ENCODE measurements around the gene SH3PXD2B. TPM values are rescaled to one million over a fixed set of nuclear protein-coding genes. Genes with fewer than 3 reads are reported as not detected.

The SH3PXD2B gene
- total and polyA plus RNA-seq, 2 of the 4 experiments (the other 2 are of a cell fraction), result 8.2 to 14.4 TPM

- Histone ChIP-seq H3K4me2 (ENCODE audit: low read depth, low read length) (peak overlapping the region; percentile 97), H3K27ac (ENCODE audit: insufficient read depth, low read length) (peak overlapping the region; percentile 64), H3K56ac (ENCODE audit: extremely low read depth, insufficient read depth, low read length) (0 out of 2 replicates have a peak overlapping the region, but pooled peaks have one; percentile 24), H4K5ac (ENCODE audit: low read depth, low read length) (no peak overlapping the region), H4K20me1 (ENCODE audit: insufficient read depth, low read length) (peaks cover 55% of the 10 kb centered on the region), H2BK5ac (ENCODE audit: low read depth, low read length, poor library complexity, severe bottlenecking) (peak overlapping the region; percentile 75), H3K18ac (ENCODE audit: low read depth, low read length) (peak overlapping the region; percentile 42; the same call in 1 of the 2 replicates), H3K9me1 (ENCODE audit: insufficient read depth, low read length) (peaks cover 7% of the 10 kb centered on the region; the same call in 1 of the 2 replicates), H2AFZ (replicated peaks; ENCODE audit: low read length, poor library complexity) (peak overlapping the region; percentile 89), H3K9ac (ENCODE audit: low read depth, low read length) (peak overlapping the region; percentile 89), H4K91ac (ENCODE audit: insufficient read depth, low read depth, low read length) (peak overlapping the region; percentile 6; the same call in 1 of the 2 replicates), H3K4me3 (ENCODE audit: insufficient read depth, low read depth, low read length) (peak overlapping the region; percentile 85), H2AK5ac (ENCODE audit: low read depth, low read length) (no peak overlapping the region; the same call in 1 of the 2 replicates), H3K9me3 (ENCODE audit: control insufficient read depth, insufficient read depth, low read length) (no peaks in the 10 kb centered on the region), H3K14ac (replicated peaks; ENCODE audit: low read depth, low read length) (peak overlapping the region; percentile 82; the same call in 1 of the 2 replicates), H3K4me1 (ENCODE audit: control insufficient read depth, insufficient read depth, low read length) (peaks cover 3% of the 10 kb centered on the region), H3K4ac (ENCODE audit: low read depth, low read length) (peak overlapping the region; percentile 65), H3K27me3 (ENCODE audit: control insufficient read depth, insufficient read depth, low read length) (no peaks in the 10 kb centered on the region), H2BK120ac (ENCODE audit: low read depth, low read length) (no peak overlapping the region), H3K36me3 (ENCODE audit: control insufficient read depth, insufficient read depth, low read length) (no peaks in the 10 kb centered on the region), H2BK20ac (ENCODE audit: low read depth, low read length) (no peak overlapping the region), H2AK9ac (replicated peaks; ENCODE audit: low read depth, low read length, poor library complexity) (peak overlapping the region; percentile 80), H4K8ac (ENCODE audit: low read depth in 2 of 2, low read length in 2 of 2) (peak overlapping the region; percentile 26 to 43; a peak in 1 of 4 replicates), H3K79me1 (ENCODE audit: low read depth in 1 of 2, low read length in 2 of 2) (peaks cover 13 to 45% of the 10 kb centered on the region in 2 experiments), H2BK15ac (ENCODE audit: low read depth, low read length) (peak overlapping the region; percentile 61; the same call in 1 of the 3 replicates), H3K23ac (ENCODE audit: low read depth, low read length) (peak overlapping the region; percentile 80)
- dilution Hi-C loops (cut with HindIII; ENCODE audit: low sequenced_read_pairs, unreplicated experiment) (no loop called here), intact Hi-C loops (cut with micrococcal nuclease) (loop anchor here (2.0 to 5.0 kb wide), 5 partner anchors 75 to 660 kb away; partner anchors contain the start of gene STK10), in situ Hi-C loops (cut with MboI; ENCODE audit: low sequenced_read_pairs) (loop anchor here (10.0 to 25.0 kb wide), 2 partner anchors 178 to 870 kb away; partner anchors contain the start of gene FGF18)
- 0% methylated on average over 1 of the region's 13 CpGs; no CpG with 5 or more reads in 1 of the 2 experiments for WGBS, 2 experiments (ENCODE audit: extremely low coverage in 2 of 2, insufficient read length in 1 of 2)
- CTCF ChIA-PET, result interaction anchor here (0.6 to 2.4 kb wide), 8 partner anchors 11 to 119 kb away, joined by 3 to 6 read pairs (median 3); partner anchors contain the start of gene STK10
- DNase-seq, result peak; percentile 33
- ATAC-seq (ENCODE audit: low read depth), result no peak
- POLR2A ChIA-PET (ENCODE audit: unreplicated experiment), result interaction anchor here (0.7 to 1.0 kb wide), 2 partner anchors 9 to 170 kb away, joined by 3 read pairs; no protein-coding TSS in a partner anchor
- BruUV-seq (replicated peaks), result TSS peak; percentile 24
- TF ChIP-seq, protein P1, sequence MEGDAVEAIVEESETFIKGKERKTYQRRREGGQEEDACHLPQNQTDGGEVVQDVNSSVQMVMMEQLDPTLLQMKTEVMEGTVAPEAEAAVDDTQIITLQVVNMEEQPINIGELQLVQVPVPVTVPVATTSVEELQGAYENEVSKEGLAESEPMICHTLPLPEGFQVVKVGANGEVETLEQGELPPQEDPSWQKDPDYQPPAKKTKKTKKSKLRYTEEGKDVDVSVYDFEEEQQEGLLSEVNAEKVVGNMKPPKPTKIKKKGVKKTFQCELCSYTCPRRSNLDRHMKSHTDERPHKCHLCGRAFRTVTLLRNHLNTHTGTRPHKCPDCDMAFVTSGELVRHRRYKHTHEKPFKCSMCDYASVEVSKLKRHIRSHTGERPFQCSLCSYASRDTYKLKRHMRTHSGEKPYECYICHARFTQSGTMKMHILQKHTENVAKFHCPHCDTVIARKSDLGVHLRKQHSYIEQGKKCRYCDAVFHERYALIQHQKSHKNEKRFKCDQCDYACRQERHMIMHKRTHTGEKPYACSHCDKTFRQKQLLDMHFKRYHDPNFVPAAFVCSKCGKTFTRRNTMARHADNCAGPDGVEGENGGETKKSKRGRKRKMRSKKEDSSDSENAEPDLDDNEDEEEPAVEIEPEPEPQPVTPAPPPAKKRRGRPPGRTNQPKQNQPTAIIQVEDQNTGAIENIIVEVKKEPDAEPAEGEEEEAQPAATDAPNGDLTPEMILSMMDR (conservative IDR thresholded peaks at IDR 0.05; ENCODE audit: low read depth, low read length), result no peak
- TF ChIP-seq, protein P2, sequence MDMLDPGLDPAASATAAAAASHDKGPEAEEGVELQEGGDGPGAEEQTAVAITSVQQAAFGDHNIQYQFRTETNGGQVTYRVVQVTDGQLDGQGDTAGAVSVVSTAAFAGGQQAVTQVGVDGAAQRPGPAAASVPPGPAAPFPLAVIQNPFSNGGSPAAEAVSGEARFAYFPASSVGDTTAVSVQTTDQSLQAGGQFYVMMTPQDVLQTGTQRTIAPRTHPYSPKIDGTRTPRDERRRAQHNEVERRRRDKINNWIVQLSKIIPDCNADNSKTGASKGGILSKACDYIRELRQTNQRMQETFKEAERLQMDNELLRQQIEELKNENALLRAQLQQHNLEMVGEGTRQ (IDR thresholded peaks at IDR 0.05; ENCODE audit: low read depth, low read length), result no peak
- TF ChIP-seq POLR2A (IDR thresholded peaks at IDR 0.05; ENCODE audit: low read depth, low read length), result no peak
- TF ChIP-seq ELK1 (IDR thresholded peaks at IDR 0.05; ENCODE audit: borderline replicate concordance, low read depth, low read length), result no peak
- TF ChIP-seq RCOR1 (IDR thresholded peaks at IDR 0.05; ENCODE audit: insufficient replicate concordance, low read length), result no peak
- TF ChIP-seq MAZ (IDR thresholded peaks at IDR 0.05; ENCODE audit: borderline replicate concordance, low read depth, low read length), result no peak
- TF ChIP-seq MXI1 (IDR thresholded peaks at IDR 0.05; ENCODE audit: borderline replicate concordance, low read depth, low read length), result no peak
- no peak for TF ChIP-seq FOS (IDR thresholded peaks at IDR 0.05; ENCODE audit: low read depth, low read length)
- no peak for TF ChIP-seq MAFK (IDR thresholded peaks at IDR 0.05; ENCODE audit: low read depth, low read length)
- no peak for TF ChIP-seq CEBPB (IDR thresholded peaks at IDR 0.05; ENCODE audit: low read depth, low read length)
- no peak for TF ChIP-seq SMC3 (IDR thresholded peaks at IDR 0.05; ENCODE audit: low read depth, low read length)
- TF ChIP-seq CHD1 (IDR thresholded peaks at IDR 0.05; ENCODE audit: low read depth, low read length), result no peak
- TF ChIP-seq NFE2L2 (IDR thresholded peaks at IDR 0.05; ENCODE audit: low read depth, low read length), result no peak
These were observed 171.9 kb downstream of the SH3PXD2B start for GRCh38 chr5:172282272-172283019.

All from IMR-90 (cell line).